HG03565 (cell line): ENCODE data around the gene KTN1.

ENCODE experiments used
- ATAC-seq: cut with Tn5 transposase; IDR thresholded peaks from one replicate; pipeline ENCODE4 v1.9.1; 2021; ENCODE audit warnings: mild to moderate bottlenecking, moderate library complexity; ENCODE audit not compliant: unreplicated experiment

KTN1 gene

GRCh38 chr14:55609681-55610080 is 29.7 kb downstream of the KTN1 start:
- no peak for ATAC-seq

- no peak for ATAC-seq
These were observed 30.8 kb downstream of the KTN1 start for GRCh38 chr14:55610713-55611370.

GRCh38 chr14:55611859-55612258 is 31.9 kb downstream of the KTN1 start:
- no peak for ATAC-seq

GRCh38 chr14:55614304-55614703 is 34.3 kb downstream of the KTN1 start:
- ATAC-seq = no peak

GRCh38 chr14:55620277-55620676 is 40.3 kb downstream of the KTN1 start:
- no peak for ATAC-seq

GRCh38 chr14:55620981-55621380 is 41.0 kb downstream of the KTN1 start:
- no peak for ATAC-seq

GRCh38 chr14:55621391-55621790 is 41.4 kb downstream of the KTN1 start:
- ATAC-seq = no peak

GRCh38 chr14:55624913-55625312 is 44.9 kb downstream of the KTN1 start:
- ATAC-seq = no peak

GRCh38 chr14:55625481-55625880 is 45.5 kb downstream of the KTN1 start:
- no peak for ATAC-seq

GRCh38 chr14:55626131-55626530 is 46.1 kb downstream of the KTN1 start:
- no peak for ATAC-seq

GRCh38 chr14:55628426-55628825 is 48.4 kb downstream of the KTN1 start:
- ATAC-seq = no peak

- no peak for ATAC-seq
These were observed 58.7 kb downstream of the KTN1 start for GRCh38 chr14:55638665-55639064.

GRCh38 chr14:55641290-55641689 is 61.3 kb downstream of the KTN1 start:
- no peak for ATAC-seq

GRCh38 chr14:55641954-55642353 is 61.9 kb downstream of the KTN1 start:
- no peak for ATAC-seq

GRCh38 chr14:55645145-55645544 is 65.1 kb downstream of the KTN1 start:
- ATAC-seq = no peak

GRCh38 chr14:55645845-55646832 is 66.1 kb downstream of the KTN1 start:
- no peak for ATAC-seq

- no peak for ATAC-seq
These were observed 71.0 kb downstream of the KTN1 start for GRCh38 chr14:55650992-55651391.

GRCh38 chr14:55654243-55654642 is 74.2 kb downstream of the KTN1 start:
- ATAC-seq = no peak

- no peak for ATAC-seq
These were observed 81.0 kb downstream of the KTN1 start for GRCh38 chr14:55661029-55661428.

- ATAC-seq = no peak
These were observed 82.7 kb downstream of the KTN1 start for GRCh38 chr14:55662752-55663151.

- ATAC-seq = peak; percentile 79
These were observed 85.2 kb downstream of the KTN1 start for GRCh38 chr14:55665067-55665675.

- no peak for ATAC-seq
These were observed 87.8 kb downstream of the KTN1 start for GRCh38 chr14:55667801-55668200.
